Measurements from ENCODE around the gene MT1E.
A peak's percentile ranks its signal among the peaks of the same experiment; 100 is the strongest.
"Not testable (repeated sequence)": the region's sequence is repeated elsewhere in the genome, so short reads cannot be mapped to it uniquely, and the experiment has no call there.

MT1E gene

GRCh38 chr16:56607109-56607618, 18.4 kb upstream of the MT1E start:
- peak; percentile 68 for DNase-seq (ENCODE audit: low read depth, low spot score)

GRCh38 chr16:56607675-56608042, 17.9 kb upstream of the MT1E start:
- no peak for DNase-seq (ENCODE audit: low read depth, low spot score)

- DNase-seq (ENCODE audit: low read depth, low spot score), result peak; percentile 95
These were observed 17.3 kb upstream of the MT1E start, which contains the start of gene MT2A for GRCh38 chr16:56608043-56608875. TSS of gene MT2A (plus strand) at chr16:56608584. CDS start at chr16:56608656, 72 bp downstream.

- DNase-seq (ENCODE audit: low read depth, low spot score), result peak; percentile 31
These were observed 16.6 kb upstream of the MT1E start for GRCh38 chr16:56608876-56609462.

- no peak for DNase-seq (ENCODE audit: low read depth, low spot score)
These were observed 16.1 kb upstream of the MT1E start for GRCh38 chr16:56609463-56609921.

- peak; percentile 70 for DNase-seq (ENCODE audit: low read depth, low spot score)
These were observed 15.5 kb upstream of the MT1E start for GRCh38 chr16:56610017-56610608.

- no peak for DNase-seq (ENCODE audit: low read depth, low spot score)
These were observed 14.9 kb upstream of the MT1E start for GRCh38 chr16:56610609-56611111.

- no peak for DNase-seq (ENCODE audit: low read depth, low spot score)
These were observed 14.2 kb upstream of the MT1E start for GRCh38 chr16:56611281-56611833.

GRCh38 chr16:56613706-56614105, 11.9 kb upstream of the MT1E start:
- DNase-seq (ENCODE audit: low read depth, low spot score), result no peak

GRCh38 chr16:56614549-56614991, 11.0 kb upstream of the MT1E start:
- no peak for DNase-seq (ENCODE audit: low read depth, low spot score)

- no peak for DNase-seq (ENCODE audit: low read depth, low spot score)
These were observed 10.2 kb upstream of the MT1E start for GRCh38 chr16:56615353-56615752.

GRCh38 chr16:56616608-56617211, 8.9 kb upstream of the MT1E start:
- DNase-seq (ENCODE audit: low read depth, low spot score), result no peak

- DNase-seq (ENCODE audit: low read depth, low spot score), result no peak
These were observed 8.1 kb upstream of the MT1E start for GRCh38 chr16:56617212-56618085.

GRCh38 chr16:56618138-56618537, 7.4 kb upstream of the MT1E start:
- DNase-seq (ENCODE audit: low read depth, low spot score), result no peak

GRCh38 chr16:56620339-56620897, 5.2 kb upstream of the MT1E start:
- no peak for DNase-seq (ENCODE audit: low read depth, low spot score)

GRCh38 chr16:56621665-56622445, 3.7 kb upstream of the MT1E start:
- DNase-seq (ENCODE audit: low read depth, low spot score), result not testable (repeated sequence)

- not testable (repeated sequence) for DNase-seq (ENCODE audit: low read depth, low spot score)
These were observed 2.4 kb upstream of the MT1E start for GRCh38 chr16:56623184-56623583.

- no peak for DNase-seq (ENCODE audit: low read depth, low spot score)
These were observed 1.9 kb upstream of the MT1E start for GRCh38 chr16:56623637-56624036.

- DNase-seq (ENCODE audit: low read depth, low spot score), result no peak
These were observed 518 bp downstream of the MT1E start for GRCh38 chr16:56625943-56626654.

All from ELF-1 (cell line).